Cerebellar nuclear complex (tissue), 1 donor: ENCODE measurements around the gene PPP1R3E.
"Not testable (repeated sequence)": the region's sequence is repeated elsewhere in the genome, so short reads cannot be mapped to it uniquely, and the experiment has no call there.

Source experiments
- DNase-seq, 2 experiments: peaks; one replicate each; lab custom pipeline; 2025; lab: John Stamatoyannopoulos, UW

Gene PPP1R3E

GRCh38 chr14:23302290-23303225 is at the start of gene PPP1R3E:
Gene PPP1R3E (minus strand): TSS chr14:23302859. CDS start chr14:23302576, 283 bp downstream.
- DNase-seq, result peak in 1 of 2 experiments; percentile 27

DNA sequence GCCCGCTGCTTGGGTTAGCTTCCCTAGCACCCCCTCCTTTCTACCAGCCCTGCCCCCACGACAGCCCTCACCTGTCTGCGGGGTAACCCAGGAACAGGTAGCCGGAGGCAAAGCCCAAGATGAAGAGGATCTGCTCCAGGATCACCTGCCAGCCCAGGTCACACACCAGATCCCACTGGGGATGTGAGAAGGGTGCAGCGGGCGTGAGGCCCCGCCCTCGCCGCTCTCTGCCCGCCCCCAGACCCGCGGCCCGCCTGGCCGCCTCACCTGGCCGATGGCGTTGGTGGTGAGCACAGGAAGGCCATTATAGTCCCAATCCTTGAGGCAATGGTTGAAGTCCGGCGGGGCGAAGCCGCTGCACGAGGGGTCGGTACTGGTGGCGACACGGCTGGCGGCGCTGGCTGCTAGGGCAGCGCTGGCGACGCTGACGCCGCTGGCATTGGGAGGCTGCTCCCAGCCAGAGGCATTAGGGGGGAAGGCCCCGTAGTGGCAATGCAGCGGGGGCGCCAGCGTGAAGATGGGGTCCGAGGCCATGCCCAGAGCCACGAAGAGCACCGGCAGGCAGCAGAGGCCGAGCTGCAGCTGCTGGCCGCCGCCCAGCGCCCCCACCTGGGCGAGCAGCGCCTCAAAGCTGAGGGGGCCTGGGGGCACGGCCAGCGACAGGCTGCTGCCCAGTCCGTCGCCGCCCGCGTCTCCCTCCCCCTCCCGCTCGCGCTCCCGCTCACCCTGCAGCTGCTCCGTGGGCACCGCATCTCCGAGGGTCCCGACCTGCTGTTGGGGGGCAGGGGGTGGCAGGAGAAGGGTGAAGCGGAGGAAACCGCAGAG is 49.2 kb upstream of the PPP1R3E start:
- DNase-seq, result no peak

DNA sequence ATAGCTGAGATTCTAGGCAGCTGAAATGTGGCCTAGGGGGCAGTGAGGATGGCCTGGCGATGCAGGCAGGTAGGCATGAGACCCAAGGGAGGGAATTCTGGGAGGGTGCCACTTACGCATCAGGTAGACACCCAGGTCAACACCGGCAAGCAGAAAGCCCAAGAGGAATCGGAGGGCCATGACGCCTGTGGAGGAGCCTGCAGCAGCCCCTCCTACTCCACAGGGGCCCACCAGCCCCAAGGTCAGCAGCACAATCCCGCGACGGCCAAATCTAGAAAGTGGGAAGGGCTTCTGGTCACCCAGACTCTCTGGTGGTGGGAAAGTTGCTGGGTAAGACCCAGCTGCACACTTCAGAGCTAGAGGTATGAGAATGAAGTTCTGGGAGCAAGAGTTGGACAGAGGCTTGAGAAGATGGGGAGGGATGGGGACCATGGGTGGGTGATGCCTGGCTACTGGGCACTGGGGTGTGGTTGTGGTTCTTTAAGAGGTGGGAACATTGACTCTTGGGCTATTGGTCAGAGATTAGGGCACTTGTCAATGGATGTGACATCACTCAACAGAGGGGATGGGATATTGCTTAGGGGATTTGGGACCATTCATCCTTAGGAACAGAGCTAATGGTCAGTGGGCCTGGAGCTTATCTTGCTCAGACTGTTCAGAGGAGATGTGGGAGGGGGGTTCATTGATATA is 46.6 kb upstream of the PPP1R3E start:
- no peak for DNase-seq

DNA sequence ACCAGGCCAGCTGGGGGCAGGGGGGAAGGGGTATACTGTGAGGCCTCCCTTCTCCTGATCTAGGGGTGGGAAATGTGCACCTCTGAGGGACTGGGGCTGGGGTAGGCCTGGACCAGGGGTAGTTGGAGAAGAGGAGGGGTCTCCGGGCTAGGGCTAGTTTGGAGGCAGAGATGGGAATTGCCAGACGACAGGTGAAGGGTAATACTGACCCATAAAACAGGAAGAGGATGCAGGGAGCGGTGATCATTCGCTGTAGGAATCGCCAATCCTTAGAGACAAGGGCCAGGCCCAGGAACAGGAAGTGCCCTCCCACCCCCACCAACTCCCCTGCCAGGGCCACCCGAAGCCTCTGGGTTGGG is 45.6 kb upstream of the PPP1R3E start:
- DNase-seq, result no peak

DNA sequence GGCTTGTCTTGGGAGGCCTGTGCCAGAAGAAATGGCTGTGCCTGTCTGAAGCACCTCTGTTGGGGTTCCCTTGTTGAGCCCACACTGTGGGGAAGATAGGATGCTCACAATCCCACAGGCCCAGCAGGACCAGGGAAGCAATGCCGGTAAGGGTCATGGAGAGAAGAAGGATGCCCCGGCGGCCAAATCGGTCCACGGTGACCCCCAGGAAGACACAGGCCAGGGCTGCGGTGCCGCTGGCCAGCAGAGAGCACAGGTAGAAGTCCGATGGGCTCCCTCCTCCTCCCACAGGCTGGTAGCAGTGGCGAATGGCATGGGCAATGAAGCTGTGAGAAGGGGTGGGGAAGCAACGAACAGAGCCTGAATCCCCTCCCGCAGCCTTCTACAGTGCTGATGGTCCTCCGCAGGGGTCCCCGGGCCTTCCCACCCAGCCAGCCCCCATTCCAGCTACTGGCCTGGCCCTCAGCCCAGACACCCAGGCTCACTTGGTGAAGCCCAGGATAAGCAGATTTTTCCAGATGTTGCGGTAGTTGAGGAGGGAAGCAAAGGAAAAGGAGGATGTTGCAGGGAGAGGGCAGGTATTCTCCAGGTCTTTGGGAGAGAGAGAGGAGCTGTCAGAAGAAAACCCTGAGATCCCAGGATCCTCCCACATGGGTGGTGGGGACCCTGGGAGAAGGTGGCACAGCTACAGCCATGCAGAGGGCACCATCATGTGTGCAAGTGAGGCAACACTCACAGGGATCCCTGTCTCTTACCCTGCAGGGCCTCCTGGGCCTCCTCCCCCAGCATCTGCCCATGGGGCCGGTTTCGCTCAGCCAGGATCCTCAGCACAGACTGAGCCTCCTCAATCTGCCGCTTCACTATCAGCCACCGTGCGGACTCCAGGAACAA is 45.0 kb upstream of the PPP1R3E start:
- DNase-seq, result no peak

DNA sequence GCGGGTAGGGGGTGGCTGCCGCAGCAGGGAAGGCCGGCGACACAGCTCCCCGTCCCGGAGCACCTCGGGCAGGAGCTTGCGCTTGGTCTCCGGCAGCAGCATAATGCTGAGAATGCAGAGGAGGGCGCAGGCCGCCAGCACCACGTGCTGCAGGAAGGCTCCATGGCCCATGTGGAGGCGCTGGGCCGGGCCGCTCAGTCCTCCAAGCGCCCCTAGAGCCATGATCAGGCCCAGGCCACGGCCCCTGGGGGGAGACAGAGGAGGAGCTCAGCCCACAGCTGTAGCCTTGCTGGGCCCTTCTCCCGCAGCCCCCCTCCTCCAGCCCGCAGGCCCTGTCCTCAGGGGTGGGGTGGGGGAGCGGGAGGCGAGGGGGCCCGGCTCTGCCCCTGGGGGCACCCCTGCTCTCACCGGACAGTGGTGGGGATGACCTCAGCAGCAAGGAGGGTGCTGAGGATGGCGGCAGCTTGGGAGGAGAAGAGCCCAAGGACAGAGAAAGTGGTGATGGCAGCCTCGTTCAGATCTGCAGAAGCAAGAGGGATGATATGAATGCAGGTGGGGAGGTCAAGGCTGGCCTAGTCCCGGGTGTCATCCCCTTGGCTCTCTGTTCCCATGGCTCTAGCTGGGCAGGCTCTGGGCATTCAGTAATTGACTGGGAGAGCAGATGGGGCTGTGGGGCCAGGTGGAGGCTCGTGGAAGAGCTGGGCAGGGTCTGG is 44.2 kb upstream of the PPP1R3E start:
- no peak for DNase-seq

DNA sequence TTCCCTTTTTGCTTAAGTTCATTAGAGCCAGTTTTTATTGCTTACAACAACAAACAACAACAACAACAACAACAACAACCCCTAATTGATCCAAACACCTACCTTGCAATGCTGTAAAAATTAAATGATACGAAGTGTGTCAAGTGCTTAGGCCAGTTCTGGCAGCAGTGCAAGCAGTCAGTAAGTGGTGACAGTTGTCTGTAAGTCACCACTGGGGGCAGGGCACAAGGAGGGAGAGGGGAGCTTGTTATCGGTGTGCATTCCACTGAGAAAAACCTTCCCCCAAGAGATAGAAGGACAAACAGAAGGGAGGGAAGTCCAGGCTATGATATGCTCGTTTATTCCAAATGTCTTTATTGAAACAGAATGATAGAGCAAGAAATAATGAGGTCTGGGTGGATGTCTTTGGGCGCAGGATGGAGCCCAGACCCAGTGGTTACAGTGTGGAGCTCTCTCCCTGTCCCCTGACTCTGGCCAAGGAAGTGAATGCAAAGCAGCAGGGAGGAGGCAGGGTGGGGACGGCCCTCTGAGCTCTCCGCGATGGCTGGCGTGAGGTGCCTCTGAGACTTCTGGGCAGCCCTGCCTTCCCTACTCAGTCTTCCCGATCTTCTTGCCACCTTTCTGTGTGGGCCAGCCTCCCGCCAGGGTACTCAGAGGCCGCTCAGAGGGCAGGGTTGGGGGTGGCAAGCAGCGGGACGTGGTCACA is 43.5 kb upstream of the PPP1R3E start:
- DNase-seq, result no peak

GRCh38 chr14:23344481-23344880 is 41.8 kb upstream of the PPP1R3E start:
- no peak for DNase-seq

DNA sequence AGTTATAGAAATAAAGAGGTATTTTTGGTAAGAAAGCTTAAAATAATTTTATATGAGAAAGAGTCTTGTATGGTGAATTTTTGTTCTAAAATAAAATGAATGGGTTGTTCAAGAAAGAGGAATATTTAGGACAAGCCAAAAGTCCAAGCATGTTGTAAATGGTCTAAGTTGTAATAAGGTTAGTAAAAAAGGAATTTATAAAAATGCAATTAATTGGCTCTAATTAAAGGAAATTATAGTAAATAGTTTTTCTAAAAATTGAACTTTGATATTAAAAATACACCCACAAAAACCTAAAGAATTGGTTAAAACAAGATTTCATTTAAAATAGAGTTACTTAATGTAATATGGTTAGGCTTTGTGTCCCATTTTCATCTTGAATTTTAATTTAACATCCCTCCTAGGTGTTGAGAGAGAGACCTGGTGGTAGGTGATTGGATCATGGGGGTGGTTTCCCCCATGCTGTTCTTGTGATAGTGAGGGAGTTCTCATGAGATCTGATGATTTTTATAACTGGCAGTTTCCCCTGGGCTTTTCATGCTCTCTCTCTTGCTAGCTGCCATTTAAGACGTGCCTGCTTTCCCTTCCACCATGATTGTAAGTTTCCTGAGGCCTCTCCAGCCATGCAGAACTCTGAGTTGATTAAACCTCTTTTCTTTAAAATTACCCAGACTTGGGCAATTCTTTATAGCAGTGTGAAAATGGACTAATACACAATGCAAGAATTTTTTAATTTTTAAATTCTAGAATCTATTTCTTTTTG is 37.0 kb upstream of the PPP1R3E start:
- DNase-seq, result no peak

DNA sequence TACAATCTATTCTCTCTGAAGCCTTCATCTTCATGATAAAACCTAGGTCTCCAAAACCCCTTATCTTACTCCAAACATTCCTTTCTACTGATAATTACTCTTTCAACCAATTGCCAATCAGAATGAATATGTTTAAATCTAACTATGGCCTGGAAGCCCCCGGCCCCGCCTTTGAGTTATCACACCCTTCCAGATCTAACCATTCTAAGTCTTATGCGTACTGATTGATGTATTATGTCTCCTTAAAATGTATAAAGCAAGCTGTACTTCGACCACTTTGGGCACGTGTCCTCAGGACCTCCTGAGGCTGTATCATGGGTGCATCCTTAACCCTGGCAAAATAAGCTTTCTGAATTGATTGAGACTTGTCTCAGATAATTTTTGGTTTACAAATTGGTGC is 33.0 kb upstream of the PPP1R3E start:
- no peak for DNase-seq

DNA sequence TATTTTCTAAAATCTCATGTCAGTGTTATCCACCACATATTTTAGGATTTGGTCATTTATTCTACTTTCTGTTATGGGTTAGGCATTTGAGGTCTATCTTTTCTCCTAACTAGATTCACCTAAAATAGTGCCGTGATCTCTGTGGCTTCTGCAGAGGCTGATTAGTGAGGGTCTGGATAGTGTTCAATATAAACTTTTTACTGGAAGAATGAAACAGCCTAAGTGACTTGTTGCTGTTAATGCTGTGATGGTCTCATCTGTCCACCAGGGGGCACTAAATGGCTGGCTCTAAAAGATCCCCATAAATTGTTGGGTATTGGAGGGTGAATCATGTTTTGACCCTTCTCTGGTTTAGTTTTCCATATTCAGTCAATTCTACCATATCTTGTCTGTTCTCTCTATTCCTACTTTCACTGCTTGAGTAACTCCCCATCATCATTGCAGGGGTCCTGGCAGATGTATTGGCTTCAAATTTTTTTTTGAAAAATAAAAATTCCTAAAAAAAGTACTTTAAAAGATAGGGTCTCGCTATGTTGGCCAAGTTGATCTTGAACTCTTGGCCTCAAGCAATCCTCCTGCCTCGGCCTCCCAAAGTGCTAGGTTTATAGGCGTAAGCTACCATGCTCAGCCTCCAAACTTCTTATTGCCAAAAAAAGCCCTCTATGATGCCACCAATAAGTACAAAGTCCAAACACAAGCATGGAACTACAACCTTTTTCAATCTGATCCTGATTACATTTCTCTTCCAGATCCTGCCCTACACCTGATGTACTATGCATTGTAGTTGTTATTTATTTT is 25.5 kb upstream of the PPP1R3E start:
- peak in 1 of 2 experiments; percentile 26 for DNase-seq

DNA sequence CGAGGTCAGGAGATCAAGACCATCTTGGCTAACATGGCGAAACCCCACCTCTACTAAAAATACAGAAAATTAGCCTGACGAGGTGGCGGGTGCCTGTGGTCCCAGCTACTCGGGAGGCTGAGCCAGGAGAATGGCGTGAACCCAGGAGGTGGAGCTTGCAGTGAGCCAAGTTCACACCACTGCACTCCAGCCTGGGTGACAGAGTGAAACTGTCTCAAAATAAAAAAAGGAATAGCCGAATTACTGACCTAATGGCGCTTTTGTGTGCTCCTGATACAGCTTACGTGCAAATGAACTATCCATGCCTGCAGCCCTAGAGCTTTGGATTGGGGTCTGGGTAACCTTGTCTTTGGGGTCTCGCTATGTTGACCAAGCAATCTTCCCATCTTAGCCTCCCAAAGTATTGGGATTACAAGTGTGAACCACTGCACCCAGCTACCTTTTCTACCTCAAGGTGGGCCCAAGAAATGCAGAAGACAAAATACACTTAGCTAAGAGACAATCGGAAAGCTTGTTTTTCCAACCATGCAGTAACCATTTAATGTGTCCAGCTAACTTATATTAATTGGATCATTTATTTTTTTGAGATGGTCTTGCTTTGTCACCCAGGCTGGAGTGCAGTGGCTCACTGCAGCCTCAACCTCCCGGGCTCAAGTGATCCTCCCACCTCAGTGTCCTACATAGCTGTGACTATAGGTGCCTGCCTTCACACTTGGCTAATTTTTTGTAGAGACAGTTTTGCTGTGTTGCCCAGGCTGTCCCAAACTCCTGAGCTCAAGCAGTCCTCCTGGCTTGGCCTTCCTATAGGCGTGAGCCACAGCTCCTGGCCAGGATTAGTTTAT is 24.1 kb upstream of the PPP1R3E start:
- DNase-seq, result no peak

- DNase-seq, result not testable (repeated sequence)
Observed at GRCh38 chr14:23325746-23326145, 23.1 kb upstream of the PPP1R3E start.

DNA sequence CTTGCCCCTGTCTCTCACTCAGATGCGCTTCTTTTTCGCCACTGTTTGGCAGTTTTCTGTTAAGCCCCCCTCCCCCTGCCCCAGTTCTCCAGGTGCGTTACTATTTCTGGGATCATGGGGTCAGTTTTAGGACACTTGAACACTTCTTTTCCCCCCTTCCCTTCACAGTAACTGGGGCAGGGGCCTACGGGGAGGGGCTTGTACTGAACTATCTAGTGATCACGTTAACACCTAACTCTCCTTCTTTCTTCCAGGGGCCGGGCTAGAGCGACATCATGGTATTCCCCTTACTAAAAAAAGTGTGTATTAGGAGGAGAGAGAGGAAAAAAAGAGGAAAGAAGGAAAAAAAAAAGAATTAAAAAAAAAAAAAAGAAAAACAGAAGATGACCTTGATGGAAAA is 22.3 kb upstream of the PPP1R3E start:
- DNase-seq, result no peak

GRCh38 chr14:23324455-23324846 is 21.8 kb upstream of the PPP1R3E start:
- no peak for DNase-seq

GRCh38 chr14:23323838-23324454 is 21.3 kb upstream of the PPP1R3E start:
- DNase-seq, result no peak
